ENCODE results near the gene TMEM258.

TMEM258 gene

GRCh38 chr11:61744609-61745156 lies 47.7 kb downstream of the TMEM258 start:
- DNase-seq (ENCODE audit: low read depth in 1 of 2, low spot score in 1 of 2) = no peak

GRCh38 chr11:61744181-61744580 lies 48.2 kb downstream of the TMEM258 start:
- no peak for DNase-seq (ENCODE audit: low read depth in 1 of 2, low spot score in 1 of 2)

DNA sequence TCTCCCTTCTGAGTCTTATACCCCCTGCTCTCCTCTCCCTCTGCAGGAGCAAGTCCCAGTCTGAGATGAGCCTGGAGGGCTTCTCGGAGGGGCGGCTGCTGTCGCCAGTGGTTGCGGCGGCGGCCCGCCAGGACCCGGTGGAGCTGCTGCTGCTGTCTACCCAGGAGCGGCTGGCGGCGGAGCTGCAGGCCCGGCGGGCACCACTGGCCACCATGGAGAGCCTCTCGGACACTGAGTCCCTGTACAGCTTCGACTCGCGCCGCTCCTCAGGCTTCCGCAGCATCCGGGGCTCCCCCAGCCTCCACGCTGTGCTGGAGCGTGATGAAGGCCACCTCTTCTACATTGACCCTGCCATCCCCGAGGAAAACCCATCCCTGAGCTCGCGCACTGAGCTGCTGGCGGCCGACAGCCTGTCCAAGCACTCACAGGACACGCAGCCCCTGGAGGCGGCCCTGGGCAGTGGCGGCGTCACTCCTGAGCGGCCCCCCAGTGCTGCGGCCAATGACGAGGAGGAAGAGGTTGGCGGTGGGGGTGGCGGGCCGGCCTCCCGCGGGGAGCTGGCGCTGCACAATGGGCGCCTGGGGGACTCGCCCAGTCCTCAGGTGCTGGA lies 48.8 kb downstream of the TMEM258 start:
- DNase-seq (ENCODE audit: low read depth in 1 of 2, low spot score in 1 of 2) = no peak

DNA sequence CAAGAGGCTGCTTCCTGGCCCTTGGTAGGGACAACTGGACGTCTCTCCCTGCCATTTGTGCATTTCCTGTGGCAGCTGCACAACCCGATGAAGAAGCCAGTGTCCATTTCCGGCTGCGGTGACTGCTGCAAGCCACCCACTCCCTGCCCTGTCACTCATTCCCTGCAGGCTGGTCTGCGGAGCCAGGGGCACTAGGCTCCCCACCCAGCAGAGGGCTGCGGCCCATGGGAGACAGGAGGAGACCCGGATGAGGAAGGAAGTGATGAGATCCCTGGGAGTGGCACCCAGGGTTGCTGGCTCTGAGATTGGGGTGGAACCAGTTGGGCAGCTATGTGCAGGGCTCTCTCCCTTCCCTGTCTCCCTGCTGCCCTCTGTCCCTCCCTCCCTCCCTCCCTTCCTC lies 50.0 kb downstream of the TMEM258 start:
- DNase-seq (ENCODE audit: low read depth in 1 of 2, low spot score in 1 of 2) = no peak

DNA sequence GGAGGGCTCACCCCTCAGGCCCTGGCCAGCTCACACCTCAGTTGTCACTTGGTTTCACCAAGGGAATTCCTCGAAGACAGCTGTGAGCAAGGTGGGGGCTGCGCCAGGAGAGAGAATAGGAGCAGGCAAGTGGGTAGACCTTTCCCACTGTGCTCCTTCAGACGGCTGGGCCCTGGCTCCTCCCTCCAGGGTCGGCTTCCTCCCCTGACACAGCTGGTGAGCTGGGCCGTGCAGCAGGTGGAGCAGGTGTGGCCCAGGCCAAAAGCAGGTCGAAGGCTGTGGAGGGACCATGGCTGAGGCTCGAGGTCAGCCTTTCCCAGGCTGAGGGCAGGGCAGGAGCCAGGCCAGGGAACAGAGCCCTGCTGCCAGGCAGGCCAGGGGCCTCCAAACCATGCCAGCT lies 52.4 kb downstream of the TMEM258 start:
- DNase-seq (ENCODE audit: low read depth in 1 of 2, low spot score in 1 of 2) = no peak

DNA sequence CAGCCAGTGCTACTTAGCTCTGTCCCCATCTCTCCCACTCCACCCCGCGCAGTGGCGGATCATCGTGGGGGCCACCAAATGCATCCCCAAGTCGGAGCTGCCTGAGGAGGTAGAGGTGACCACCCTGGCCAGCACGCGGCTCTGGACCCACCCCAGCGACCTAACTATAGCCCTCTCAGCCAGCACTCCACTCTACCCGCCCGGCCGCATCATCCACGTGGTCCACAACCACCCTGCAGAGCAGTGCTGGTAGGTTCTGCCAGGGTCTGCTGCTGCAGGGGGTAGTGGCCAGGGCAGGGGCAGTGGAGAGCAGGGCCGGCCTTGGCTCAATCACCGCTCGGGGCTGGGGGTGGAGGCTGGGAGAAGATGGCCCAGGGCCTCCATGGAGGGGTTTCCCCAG lies 53.0 kb downstream of the TMEM258 start:
- DNase-seq (ENCODE audit: low read depth in 1 of 2, low spot score in 1 of 2) = no peak

Data from stimulated activated CD4-positive, alpha-beta T cell treated with anti-CD3 and anti-CD28 coated beads, Interleukin-15, amount 100 ng/mL, for 1 hour (primary cell).